Measurements from ENCODE around the gene CHST13. TPM values are rescaled to one million over a fixed set of nuclear protein-coding genes. Genes with fewer than 3 reads are reported as not detected.

Gene CHST13
- total RNA-seq, 1 donor from 2014 or later: 43.8 TPM

DNA sequence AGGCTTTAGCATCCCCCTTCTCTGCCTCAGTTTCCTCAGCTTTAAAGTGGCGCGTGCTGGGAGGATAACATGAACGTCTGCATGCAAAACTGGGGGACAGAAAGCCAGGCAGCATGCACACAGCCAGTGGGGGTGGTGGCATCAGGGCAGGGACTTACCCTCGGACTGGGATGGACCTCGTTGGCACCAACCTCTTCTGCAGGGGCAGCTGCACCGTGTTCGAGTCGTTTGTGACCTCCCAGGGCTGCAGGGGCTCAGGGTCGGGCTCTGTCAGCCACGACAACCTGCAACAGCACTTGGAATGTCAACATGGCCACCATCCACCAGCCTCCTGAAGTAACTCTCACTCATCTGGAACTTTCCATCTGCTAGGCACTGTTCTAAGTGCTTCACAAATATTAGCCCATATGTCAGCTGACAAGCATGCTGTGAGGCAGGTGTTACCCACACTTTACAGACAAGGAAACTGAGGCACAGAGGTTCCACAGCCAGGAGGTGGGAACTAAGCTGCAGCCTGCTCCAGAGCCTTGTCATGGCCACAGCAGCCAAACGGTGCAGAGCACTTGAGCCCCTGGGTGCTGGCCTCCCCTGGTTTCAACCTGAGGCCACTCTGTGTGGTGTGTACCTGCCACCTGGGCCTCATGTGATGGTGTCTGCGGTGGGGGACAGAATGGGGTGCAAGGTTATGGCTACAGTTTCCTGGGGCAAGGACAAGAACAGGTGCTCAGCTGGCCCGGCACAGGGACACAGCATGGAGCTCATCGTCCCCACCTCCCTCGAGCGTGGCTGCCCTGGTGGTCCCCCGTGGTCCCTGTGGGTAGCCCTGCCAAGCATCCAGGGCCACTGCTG lies 28.1 kb downstream of the CHST13 start:
- no peak for ATAC-seq
- DNase-seq (ENCODE audit: low spot score): peak; percentile 35

DNA sequence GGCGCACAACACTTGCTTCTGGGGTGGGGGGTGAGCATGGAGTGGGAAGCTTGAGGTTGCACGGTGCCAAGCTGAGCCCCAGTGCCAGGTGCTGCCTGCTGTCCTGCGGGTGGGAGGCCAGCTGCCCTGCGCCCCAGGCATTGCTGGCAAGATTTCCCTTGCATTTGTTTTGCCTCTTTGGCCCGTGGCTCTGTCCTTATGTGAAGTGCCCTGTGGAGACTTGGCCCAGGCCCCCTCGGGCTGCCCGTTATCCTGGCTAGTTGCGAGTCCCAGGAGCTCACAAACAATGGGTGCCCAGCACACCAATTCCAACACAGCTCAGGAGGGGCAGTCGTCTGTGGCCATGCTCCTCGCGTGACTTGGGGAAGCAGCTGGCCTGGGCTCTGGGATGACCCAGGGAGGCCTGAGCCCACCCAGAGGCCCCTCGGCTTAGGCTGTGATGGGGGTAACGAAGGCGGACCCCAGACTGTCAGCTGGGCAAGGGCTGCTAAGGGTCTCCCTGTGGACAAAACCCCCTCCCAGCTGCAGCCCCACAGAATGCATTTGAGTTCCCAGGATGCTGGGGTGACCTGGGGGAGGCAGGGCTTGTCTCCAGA lies 28.8 kb downstream of the CHST13 start:
- no peak for DNase-seq (ENCODE audit: low spot score)
- ATAC-seq: no peak

DNA sequence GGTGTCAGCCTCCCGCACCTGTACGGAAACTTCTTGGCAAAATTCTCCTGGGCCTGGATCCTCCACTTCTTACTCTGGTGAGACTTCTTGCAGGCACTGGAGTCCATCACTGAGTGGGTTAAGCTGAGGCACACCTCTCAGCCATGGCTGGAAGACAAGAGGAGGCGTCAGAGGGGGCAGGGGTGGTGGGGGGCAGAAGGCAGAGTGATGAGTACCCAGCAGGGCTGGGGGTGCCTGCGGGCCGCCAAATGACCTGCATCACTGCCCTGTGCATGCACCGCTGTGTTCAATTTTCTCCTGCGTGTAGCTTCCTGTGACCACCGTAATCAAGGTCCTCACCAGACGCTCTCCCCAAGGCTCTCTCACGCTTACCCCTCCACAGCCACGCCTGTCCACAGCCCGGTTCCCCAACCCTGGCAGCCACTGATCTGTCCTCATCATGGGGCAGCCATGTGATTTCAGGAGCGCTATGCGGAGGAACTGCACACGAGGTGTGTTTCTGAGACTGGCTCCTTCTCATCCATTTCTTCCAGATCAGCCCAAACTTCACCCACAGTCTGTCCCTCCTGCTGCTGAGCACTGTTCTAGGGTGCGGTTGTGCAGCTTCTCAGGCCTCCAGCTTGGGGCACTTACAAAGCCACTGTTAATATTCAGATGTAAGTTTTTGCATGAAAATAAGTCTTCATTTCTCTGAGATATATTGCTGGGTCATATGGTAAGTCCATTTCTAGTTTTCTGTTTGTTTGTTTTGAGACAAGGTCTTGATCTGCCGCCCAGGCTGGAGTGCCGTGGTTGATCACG lies 29.5 kb downstream of the CHST13 start:
- ATAC-seq (no peak), DNase-seq (ENCODE audit: low spot score) (no peak)

DNA sequence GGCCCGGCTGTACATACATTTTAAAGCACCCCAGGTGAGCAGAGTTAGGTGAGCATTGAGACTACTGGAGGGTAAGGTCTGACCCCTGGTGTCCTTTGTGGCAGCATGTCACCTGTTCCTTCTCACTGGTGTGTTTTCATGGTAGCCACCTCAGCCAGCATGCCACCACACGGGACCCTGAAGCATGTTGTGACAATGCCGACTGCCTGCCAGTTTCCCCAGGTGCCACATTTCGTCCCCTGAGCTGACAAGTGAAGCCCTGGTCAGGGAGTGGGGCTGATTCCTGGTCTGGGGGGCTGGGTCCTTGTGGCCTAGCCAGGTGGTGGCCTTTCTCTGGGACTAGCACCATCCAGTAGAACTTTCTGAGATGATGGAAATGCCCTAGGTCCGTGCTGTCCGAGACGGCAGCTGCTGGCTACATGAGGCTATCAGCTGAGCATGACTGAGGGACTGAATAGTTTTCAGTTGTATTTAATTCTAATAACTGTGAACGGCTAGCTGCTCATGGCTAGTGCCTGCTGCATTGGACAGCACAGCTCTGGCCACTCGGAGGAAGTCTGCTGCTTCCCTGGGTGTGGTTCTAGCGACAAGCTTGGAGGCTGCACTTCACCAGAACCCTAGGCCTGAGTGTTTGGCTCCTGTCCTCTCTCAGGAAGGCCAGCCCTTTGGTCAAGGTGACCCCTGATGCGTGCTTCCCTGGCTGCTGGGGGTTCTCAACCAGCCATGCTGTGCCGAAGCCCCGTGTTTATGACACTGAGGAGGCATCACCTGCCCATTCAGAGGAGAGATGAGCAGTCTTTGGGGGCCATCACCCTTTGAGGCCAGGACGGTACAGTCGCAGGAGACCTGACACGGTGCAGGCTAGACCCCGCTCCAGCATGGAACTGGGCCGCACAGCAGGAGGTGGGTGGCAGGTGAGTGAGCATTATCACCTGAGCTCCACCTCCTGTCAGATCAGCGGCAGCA lies 30.9 kb downstream of the CHST13 start:
- ATAC-seq: peak; percentile 25
- DNase-seq (ENCODE audit: low spot score): peak; percentile 34

- ATAC-seq: no peak
- peak; percentile 40 for DNase-seq (ENCODE audit: low spot score)
These were observed 32.1 kb downstream of the CHST13 start for GRCh38 chr3:126555795-126556636.

GRCh38 chr3:126556637-126557414 lies 32.9 kb downstream of the CHST13 start:
- DNase-seq (ENCODE audit: low spot score): no peak
- ATAC-seq: peak; percentile 27

- no peak for ATAC-seq
- peak; percentile 40 for DNase-seq (ENCODE audit: low spot score)
These were observed 33.4 kb downstream of the CHST13 start for GRCh38 chr3:126557415-126557745.

DNA sequence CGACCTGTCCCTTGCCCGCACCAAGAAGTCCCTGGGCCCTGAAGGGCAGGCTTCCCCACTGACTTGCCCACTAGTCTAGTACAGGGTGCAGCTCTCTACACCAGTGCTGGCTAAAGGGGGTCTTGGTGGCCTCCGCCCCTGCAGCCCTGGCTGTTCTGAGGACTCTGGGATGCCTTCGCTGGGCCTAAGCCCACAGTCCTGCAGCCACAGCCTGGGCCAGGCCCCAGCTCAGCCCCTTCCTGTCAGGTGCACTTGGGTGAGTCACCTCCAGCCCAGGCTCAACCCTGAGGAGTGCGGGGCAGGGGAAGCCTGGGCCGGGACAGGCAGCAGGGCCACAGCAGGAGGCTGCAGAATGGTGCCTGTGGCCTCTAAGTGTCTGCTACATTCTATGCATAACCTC lies 33.8 kb downstream of the CHST13 start:
- ATAC-seq: no peak

DNA sequence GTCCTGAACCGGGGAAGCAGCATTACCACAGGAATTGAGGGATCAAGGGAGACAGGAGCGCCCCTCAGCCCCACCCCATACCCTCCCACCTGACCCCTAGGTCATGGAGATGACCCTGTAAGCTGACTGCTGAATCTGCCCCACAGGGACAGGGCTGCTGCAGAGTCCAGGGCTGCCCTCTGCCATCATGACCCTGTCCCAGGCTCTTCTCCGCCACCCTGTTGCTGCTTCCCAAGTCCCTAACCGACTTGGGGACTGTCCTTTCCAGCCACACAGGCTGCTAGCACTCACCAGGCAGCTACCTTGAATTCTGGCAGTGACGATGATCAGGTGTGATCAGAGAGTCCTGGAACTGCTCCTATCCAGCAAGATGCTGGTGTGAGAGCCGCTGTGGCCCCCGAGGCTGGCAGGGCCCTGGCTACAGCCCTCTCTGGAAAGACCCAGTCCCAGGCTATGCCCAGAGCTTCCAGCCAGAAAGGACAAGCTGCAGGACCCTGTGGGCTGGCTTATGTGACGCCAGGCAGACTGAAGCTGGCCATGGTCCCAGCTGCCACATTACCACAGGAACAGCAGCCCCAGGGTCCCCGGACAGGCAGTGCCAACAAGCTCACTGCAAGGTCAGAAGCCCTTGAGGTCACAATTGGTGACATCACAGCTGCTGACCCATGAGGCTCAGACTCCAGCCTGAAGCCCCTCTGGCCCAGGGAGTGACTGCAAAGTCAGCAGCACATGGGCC lies 34.5 kb downstream of the CHST13 start, which contains the start of gene C3orf22:
C3orf22 (minus strand) TSS at position 597 of the 736 bp plus-strand sequence. CDS start 5,542 bp downstream, outside the sequence.
- peak; percentile 38 for DNase-seq (ENCODE audit: low spot score)
- ATAC-seq: no peak

More for the DNA sequence above, 33.8 kb downstream of the CHST13 start:
- DNase-seq (ENCODE audit: low spot score): no peak

DNA sequence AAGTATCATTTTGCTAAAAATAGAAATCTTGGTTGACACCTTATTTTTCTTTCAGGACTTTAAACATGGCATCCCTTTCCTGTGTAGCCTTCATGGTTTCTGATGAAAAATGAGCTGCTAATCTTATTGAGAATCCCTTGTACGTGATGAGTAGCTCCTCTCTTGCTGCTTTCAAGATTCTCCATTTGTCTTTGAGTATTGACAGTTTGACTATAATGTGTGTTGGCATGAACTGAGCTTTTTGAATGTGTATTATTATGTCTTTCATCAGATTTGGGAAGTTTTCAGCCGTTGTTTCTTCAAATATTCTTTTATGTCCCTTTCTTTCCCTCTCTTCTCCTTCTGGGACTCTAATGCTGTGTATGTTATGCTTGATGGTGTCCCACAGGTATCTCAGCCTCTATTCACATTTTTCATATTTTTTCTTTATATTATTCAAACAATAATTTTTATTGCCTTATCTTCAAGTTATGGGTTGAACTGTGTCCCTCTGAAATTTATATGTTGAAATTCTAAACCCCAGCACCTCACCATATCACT lies 38.9 kb downstream of the CHST13 start:
- DNase-seq (ENCODE audit: low spot score) (no peak), ATAC-seq (no peak)

DNA sequence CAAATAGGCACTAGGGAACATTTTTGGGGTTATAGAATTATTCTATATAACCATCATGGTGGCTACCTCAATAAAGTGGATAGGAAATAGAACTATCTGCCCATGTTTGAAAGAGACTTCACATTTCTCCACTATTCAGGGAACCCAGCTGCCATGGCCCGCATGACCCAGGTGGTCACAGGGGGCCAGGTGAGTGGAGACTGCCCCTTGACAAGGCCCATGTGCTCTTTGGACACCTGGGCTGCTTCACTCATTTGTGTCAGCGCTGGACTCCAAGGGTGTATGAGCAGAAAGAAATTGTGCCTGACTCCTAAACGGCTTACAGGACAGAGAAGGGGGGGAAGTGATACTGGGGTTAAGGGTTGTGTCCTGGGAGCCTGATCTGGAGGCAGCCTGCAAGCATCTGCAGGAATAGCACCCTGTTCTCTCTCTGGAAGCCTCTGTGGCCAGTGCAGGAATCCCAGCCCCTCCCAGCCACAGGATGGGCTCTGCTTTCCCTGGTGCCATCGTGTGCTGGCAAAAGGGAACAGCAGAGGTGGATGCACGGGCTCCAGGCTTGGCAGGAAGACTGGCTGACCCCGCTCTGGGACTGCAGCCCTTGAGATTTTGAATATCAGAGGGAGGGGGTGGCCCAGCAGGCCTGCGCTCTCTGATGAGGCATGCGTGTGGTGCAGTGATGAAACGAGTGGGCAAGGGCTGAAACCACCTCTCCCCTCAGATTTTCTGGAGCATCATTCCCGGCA lies 43.9 kb downstream of the CHST13 start:
- ATAC-seq: peak; percentile 96
- DNase-seq (ENCODE audit: low spot score): peak; percentile 51

DNA sequence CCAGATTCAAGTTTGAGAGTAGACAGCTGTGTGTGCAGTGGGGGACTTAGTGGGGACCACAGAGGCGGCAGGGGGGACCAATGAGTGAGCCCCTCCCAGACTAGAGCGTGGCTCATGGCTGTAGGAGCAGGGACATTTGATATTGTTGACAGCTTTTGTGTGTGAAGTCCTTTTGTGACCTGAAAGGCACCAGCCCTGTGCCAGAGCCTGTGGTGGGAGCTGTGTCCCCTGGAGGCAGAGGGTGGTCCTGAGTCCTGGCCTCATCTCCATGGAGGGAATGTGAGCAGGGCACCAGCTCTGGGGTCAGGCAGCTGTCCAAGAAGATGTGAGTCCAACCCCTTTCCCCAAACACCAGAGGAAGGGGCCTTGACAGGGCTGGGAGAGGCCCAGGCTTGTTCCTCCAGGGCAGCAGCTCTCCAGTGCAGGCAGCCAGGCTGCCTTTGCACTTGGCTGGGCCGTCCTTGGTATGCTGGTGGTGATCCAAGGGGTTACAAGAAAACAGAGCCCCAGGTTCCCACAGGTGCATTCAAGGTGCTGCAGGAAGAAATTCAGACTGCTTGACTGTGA lies 44.9 kb downstream of the CHST13 start:
- DNase-seq (ENCODE audit: low spot score) (no peak), ATAC-seq (no peak)

DNA sequence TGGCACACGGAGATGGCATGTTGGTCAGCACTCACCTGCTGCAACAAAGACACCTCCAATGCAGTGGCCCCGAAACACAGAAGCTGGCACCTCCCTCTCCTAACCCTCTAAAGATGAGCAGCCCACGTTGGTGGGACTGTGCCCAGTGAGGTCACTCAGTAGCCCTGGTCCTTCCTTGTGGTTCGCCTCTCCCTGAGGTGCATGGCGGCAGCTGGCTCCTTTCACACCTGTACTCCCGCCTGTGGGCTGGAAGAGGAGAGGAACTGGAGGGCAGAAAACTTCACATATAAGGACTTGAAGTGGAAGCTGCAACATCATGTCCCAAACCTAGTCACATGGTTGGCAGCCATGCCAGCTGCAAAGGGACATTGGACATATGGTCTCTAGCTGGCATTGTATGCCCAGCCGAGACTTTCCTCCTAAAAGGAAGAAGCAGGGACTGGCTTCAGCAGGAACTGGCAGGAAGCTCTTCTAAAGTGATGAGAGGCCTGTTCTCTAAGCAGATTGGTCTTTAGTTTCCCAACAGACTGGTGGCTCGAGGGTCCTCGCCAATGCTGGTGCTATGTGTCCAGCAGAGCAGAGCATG lies 45.5 kb downstream of the CHST13 start:
- no peak for DNase-seq (ENCODE audit: low spot score)
- no peak for ATAC-seq

- peak; percentile 46 for ATAC-seq
- no peak for DNase-seq (ENCODE audit: low spot score)
These were observed 46.2 kb downstream of the CHST13 start for GRCh38 chr3:126570103-126570541.

DNA sequence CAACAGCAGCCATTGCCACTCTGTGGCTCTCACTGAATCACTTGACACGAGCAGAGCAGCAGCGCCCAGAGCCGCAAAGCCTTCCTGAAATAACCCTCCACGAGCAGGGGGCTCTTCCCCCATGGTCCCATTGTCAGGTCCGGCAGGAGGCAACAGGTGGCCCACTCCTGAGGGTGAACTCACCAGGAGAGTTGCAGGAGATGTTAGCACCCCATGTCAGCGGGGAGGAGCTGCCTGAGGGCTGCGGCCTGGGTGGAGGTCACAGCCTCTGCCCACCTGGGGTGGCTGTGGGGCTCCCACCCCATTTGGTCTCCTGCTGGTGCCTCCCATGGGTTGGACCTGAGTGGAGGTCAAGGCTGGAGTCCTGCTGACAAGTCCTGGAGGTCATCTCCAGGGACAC lies 47.1 kb downstream of the CHST13 start:
- no peak for ATAC-seq
- DNase-seq (ENCODE audit: low spot score): no peak

DNA sequence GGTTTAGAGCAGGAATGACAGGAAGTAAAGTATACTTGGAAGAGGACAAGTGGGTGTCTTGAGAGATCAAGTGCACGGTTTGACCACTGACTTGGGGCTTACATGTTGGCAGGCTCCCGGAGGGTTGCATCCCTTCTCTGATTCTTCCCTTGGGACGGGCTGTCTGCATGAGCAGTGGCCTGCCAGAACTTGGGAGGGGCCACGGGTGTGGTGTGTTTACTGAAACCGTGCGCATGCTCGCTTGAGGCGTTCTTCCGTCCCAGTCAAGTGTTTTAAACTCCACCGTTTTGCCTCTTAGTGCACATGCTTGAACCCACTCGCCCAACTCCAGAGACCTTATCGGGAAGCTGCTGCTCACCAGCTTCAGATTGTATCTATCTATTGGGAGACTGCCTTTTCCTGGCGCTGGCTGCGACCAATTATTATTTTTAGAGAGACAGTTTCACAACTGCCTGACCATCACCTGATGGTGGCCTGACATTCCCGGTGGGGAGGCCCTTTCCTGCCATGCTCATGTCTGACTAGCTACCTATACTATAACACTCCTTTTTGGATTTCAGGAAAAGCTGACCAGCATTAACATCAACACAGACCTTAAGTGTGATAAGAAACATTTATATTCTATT lies 49.6 kb downstream of the CHST13 start:
- no peak for ATAC-seq
- DNase-seq (ENCODE audit: low spot score): no peak

Measured in left lobe of liver (tissue), 2 donors.